HepG2 (cell line): ENCODE results near the gene GRB2. TPM values are rescaled to one million over a fixed set of nuclear protein-coding genes. Genes with fewer than 3 reads are reported as not detected.

Source experiments
- GPN1 ChIP-seq: sonication (generic); formaldehyde crosslinking; IDR thresholded peaks from 2 replicates; pipeline ENCODE4 v1.5.1; 2020; ENCODE audit warnings: missing genetic modification reagents, borderline replicate concordance
- GTF2F1 ChIP-seq: fragments of 150-350 bp; IDR thresholded peaks from 2 replicates; pipeline ENCODE4 v1.6.1; 2014; ENCODE audit warnings: low read length
- KAT8 ChIP-seq: IDR thresholded peaks from 2 replicates; pipeline ENCODE4 v1.6.1; 2016; ENCODE audit warnings: missing genetic modification reagents, missing compliant biosample characterization
- KDM3A ChIP-seq: IDR thresholded peaks from 2 replicates; pipeline ENCODE4 v1.6.1; 2018; ENCODE audit warnings: low read depth, missing compliant biosample characterization
- NR2C2 ChIP-seq: sonication (generic); formaldehyde crosslinking; IDR thresholded peaks from 2 replicates; pipeline ENCODE4 v1.4.0; 2020; ENCODE audit warnings: missing genetic modification reagents, mild to moderate bottlenecking, moderate library complexity, borderline replicate concordance
- ONECUT2 ChIP-seq: sonication (generic); formaldehyde crosslinking; IDR thresholded peaks from 2 replicates; pipeline ENCODE4 v1.4.0; 2020; ENCODE audit warnings: missing genetic modification reagents
- RBAK ChIP-seq: sonication (generic); formaldehyde crosslinking; IDR thresholded peaks from 2 replicates; pipeline ENCODE4 v1.5.1; 2020; ENCODE audit warnings: mild to moderate bottlenecking, missing genetic modification reagents
- RFX5 ChIP-seq: IDR thresholded peaks from 2 replicates; pipeline ENCODE4 v1.6.1; 2011; ENCODE audit warnings: low read depth, low read length, improper control_type of control experiment
- RXRA ChIP-seq: sonication (generic); formaldehyde crosslinking; IDR thresholded peaks from 2 replicates; pipeline ENCODE4 v1.5.1; 2020; ENCODE audit warnings: missing genetic modification reagents
- TARDBP ChIP-seq: sonication (generic); formaldehyde crosslinking; IDR thresholded peaks from 2 replicates; pipeline ENCODE4 v1.8.0; 2022; ENCODE audit warnings: mild to moderate bottlenecking, missing genetic modification reagents
- ZMYM2 ChIP-seq: sonication (generic); formaldehyde crosslinking; IDR thresholded peaks from 2 replicates; pipeline ENCODE4 v1.8.0; 2022; ENCODE audit warnings: mild to moderate bottlenecking, missing genetic modification reagents
- ZNF225 ChIP-seq: sonication (generic); formaldehyde crosslinking; IDR thresholded peaks from 2 replicates; pipeline ENCODE4 v1.4.0; 2020; ENCODE audit warnings: mild to moderate bottlenecking, missing genetic modification reagents
- ZNF326 ChIP-seq: sonication (generic); formaldehyde crosslinking; IDR thresholded peaks from 2 replicates; pipeline ENCODE4 v1.4.0; 2020; ENCODE audit warnings: missing genetic modification reagents, borderline replicate concordance
- polyA plus RNA-seq, 8 experiments: library from polyadenylated mRNA; depleted of rRNA in 3 of 8; stranded (reverse) in 7 of 8; unstranded in 1 of 8; fragments of >200 nt; fragmentation: Illumina TruSeq in 4 of 8; extraction: Trizol in 4 of 8; gene quantifications; 2 replicates each; pipeline versions ENCODE4 v1.2.1 to v1.2.3, GENCODE V29; 2011 to 2016; ENCODE audit warnings: low read depth in 4 of 8, missing spikeins in 1 of 8, mixed read lengths in 1 of 8; ENCODE audit not compliant: insufficient read depth in 1 of 8
- total RNA-seq, 5 experiments: library from RNA; depleted of rRNA; stranded (reverse); fragments of >200 nt; fragmentation: Illumina TruSeq; extraction: Trizol; gene quantifications; 2 replicates each; pipeline ENCODE4 v1.2.3, GENCODE V29; 2016; ENCODE audit warnings: low read depth in 1 of 5
- TF ChIP-seq, protein P1 (sequence below): sonication (generic); formaldehyde crosslinking; IDR thresholded peaks from 2 replicates; pipeline ENCODE4 v1.4.0; 2020; ENCODE audit warnings: low read depth, mild to moderate bottlenecking, missing genetic modification reagents
- TF ChIP-seq, protein P2 (sequence below): sonication (generic); formaldehyde crosslinking; IDR thresholded peaks from 2 replicates; pipeline ENCODE4 v1.9.0; 2021; ENCODE audit warnings: missing genetic modification reagents, borderline replicate concordance
- TF ChIP-seq, protein P3 (sequence below): sonication (generic); formaldehyde crosslinking; IDR thresholded peaks from 2 replicates; pipeline ENCODE4 v1.4.0; 2020; ENCODE audit warnings: missing genetic modification reagents
- TF ChIP-seq, protein P4 (sequence below), 2 experiments: IDR thresholded peaks; 2 replicates each; pipeline ENCODE4 v1.6.1; 2011 to 2012; ENCODE audit warnings: low read length in 2 of 2, borderline replicate concordance in 1 of 2, low read depth in 1 of 2, mild to moderate bottlenecking in 1 of 2, moderate library complexity in 1 of 2
- TF ChIP-seq, protein P5 (sequence below): fragments of 450-650 bp; IDR thresholded peaks from 2 replicates; pipeline ENCODE4 v1.6.1; 2016

The GRB2 gene
- total and polyA plus RNA-seq, 2 of the 13 experiments (the other 11 are each of a cell fraction or from before 2014, with no cell fraction given), result 84.6 to 92.3 TPM

DNA sequence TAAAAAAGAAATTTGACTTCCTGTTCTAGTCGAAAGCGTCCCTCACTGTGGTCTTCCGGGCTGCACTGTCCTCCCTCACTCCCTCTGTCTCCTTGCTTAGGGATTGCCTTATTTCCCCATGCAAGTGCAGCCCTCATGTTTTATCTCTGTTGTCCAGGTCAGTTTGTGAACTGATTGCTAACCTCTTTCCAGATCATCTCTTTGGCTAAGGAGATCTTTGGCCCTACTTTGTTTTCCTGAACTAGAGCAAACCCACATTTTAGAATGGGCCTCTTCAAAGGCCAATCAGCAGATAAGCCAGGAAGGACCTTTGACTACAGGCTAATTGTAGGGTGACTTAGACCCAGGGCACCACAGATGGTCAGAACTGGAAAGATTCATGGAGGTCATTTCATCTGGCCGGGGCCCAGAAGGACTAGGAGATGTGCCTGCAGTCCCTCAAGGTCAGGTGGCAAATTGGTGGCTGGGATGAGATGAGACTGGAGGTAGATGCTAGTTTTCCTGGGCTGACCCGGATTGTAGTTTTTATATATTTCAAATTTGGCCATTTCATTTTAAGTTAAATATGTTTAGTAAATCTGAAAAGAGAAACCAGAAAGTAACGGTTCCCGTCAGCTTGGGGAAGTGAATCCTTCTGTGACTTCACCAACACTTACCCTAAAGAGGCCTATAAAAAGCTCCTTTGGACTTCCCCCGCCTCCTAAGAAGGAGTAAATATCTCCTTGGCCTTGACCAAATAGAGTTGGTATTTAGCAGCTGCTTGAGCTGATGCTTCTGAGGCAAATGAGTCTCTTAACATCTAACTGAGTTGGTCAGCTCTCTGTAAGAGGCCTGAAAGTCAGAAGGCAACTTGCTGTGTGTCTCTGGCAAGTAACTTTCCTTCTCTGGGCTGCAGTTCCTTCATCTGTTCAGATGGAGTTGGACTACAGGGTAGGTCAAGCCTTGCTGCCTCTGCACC, 110.0 kb downstream of the GRB2 start (continued):
- TF ChIP-seq RBAK (CRISPR knock-in tag) (no peak; the same call in 1 of the 2 replicates), KAT8 (CRISPR knock-in tag) (peak; percentile 86), ZMYM2 (no peak), ZNF326 (CRISPR knock-in tag) (no peak), GTF2F1 (no peak), RFX5 (no peak), ZNF225 (CRISPR knock-in tag) (no peak; the same call in 1 of the 2 replicates), ONECUT2 (CRISPR knock-in tag) (peak; percentile 48; the same call in 1 of the 2 replicates), KDM3A (CRISPR knock-in tag) (0 out of 2 replicates have a peak, but pooled peaks have one; percentile 56), RXRA (peak; percentile 80; the same call in 1 of the 2 replicates), NR2C2 (CRISPR knock-in tag) (peak; percentile 66), TARDBP (CRISPR knock-in tag) (peak; percentile 89; the same call in 1 of the 2 replicates), GPN1 (CRISPR knock-in tag) (no peak)
- TF ChIP-seq, protein P1, sequence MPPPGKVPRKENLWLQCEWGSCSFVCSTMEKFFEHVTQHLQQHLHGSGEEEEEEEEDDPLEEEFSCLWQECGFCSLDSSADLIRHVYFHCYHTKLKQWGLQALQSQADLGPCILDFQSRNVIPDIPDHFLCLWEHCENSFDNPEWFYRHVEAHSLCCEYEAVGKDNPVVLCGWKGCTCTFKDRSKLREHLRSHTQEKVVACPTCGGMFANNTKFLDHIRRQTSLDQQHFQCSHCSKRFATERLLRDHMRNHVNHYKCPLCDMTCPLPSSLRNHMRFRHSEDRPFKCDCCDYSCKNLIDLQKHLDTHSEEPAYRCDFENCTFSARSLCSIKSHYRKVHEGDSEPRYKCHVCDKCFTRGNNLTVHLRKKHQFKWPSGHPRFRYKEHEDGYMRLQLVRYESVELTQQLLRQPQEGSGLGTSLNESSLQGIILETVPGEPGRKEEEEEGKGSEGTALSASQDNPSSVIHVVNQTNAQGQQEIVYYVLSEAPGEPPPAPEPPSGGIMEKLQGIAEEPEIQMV (CRISPR knock-in tag), result 0 out of 2 replicates have a peak, but pooled peaks have one; percentile 53
- TF ChIP-seq, protein P2, sequence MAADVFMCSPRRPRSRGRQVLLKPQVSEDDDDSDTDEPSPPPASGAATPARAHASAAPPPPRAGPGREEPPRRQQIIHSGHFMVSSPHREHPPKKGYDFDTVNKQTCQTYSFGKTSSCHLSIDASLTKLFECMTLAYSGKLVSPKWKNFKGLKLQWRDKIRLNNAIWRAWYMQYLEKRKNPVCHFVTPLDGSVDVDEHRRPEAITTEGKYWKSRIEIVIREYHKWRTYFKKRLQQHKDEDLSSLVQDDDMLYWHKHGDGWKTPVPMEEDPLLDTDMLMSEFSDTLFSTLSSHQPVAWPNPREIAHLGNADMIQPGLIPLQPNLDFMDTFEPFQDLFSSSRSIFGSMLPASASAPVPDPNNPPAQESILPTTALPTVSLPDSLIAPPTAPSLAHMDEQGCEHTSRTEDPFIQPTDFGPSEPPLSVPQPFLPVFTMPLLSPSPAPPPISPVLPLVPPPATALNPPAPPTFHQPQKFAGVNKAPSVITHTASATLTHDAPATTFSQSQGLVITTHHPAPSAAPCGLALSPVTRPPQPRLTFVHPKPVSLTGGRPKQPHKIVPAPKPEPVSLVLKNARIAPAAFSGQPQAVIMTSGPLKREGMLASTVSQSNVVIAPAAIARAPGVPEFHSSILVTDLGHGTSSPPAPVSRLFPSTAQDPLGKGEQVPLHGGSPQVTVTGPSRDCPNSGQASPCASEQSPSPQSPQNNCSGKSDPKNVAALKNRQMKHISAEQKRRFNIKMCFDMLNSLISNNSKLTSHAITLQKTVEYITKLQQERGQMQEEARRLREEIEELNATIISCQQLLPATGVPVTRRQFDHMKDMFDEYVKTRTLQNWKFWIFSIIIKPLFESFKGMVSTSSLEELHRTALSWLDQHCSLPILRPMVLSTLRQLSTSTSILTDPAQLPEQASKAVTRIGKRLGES, result no peak
- TF ChIP-seq, protein P3, sequence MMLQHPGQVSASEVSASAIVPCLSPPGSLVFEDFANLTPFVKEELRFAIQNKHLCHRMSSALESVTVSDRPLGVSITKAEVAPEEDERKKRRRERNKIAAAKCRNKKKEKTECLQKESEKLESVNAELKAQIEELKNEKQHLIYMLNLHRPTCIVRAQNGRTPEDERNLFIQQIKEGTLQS (CRISPR knock-in tag), result no peak; the same call in 1 of the 2 replicates
- TF ChIP-seq, protein P4, sequence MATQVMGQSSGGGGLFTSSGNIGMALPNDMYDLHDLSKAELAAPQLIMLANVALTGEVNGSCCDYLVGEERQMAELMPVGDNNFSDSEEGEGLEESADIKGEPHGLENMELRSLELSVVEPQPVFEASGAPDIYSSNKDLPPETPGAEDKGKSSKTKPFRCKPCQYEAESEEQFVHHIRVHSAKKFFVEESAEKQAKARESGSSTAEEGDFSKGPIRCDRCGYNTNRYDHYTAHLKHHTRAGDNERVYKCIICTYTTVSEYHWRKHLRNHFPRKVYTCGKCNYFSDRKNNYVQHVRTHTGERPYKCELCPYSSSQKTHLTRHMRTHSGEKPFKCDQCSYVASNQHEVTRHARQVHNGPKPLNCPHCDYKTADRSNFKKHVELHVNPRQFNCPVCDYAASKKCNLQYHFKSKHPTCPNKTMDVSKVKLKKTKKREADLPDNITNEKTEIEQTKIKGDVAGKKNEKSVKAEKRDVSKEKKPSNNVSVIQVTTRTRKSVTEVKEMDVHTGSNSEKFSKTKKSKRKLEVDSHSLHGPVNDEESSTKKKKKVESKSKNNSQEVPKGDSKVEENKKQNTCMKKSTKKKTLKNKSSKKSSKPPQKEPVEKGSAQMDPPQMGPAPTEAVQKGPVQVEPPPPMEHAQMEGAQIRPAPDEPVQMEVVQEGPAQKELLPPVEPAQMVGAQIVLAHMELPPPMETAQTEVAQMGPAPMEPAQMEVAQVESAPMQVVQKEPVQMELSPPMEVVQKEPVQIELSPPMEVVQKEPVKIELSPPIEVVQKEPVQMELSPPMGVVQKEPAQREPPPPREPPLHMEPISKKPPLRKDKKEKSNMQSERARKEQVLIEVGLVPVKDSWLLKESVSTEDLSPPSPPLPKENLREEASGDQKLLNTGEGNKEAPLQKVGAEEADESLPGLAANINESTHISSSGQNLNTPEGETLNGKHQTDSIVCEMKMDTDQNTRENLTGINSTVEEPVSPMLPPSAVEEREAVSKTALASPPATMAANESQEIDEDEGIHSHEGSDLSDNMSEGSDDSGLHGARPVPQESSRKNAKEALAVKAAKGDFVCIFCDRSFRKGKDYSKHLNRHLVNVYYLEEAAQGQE (IDR thresholded peaks at IDR 0.05; ENCODE audit: borderline replicate concordance in 1 of 2, low read depth in 1 of 2, low read length in 2 of 2), result peak in 1 of 2 experiments; percentile 8; a peak in 1 of 4 replicates
- TF ChIP-seq, protein P5, sequence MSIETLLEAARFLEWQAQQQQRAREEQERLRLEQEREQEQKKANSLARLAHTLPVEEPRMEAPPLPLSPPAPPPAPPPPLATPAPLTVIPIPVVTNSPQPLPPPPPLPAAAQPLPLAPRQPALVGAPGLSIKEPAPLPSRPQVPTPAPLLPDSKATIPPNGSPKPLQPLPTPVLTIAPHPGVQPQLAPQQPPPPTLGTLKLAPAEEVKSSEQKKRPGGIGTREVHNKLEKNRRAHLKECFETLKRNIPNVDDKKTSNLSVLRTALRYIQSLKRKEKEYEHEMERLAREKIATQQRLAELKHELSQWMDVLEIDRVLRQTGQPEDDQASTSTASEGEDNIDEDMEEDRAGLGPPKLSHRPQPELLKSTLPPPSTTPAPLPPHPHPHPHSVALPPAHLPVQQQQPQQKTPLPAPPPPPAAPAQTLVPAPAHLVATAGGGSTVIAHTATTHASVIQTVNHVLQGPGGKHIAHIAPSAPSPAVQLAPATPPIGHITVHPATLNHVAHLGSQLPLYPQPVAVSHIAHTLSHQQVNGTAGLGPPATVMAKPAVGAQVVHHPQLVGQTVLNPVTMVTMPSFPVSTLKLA, result peak; percentile 42; the same call in 1 of the 2 replicates
